Measurements from ENCODE around the gene CLEC19A. TPM values are rescaled to one million over a fixed set of nuclear protein-coding genes. Genes with fewer than 3 reads are reported as not detected.

CLEC19A gene
- total RNA-seq, 1 donor from 2014 or later: not detected

GRCh38 chr16:19240494-19240893 lies 45.0 kb upstream of the CLEC19A start:
- no peak for DNase-seq (ENCODE audit: extremely low spot score in 2 of 2)
- no peaks in the 10 kb centered on the region for H3K4me1 ChIP-seq
- intact Hi-C loops (cut with DNase I): no loop called here
- TF ChIP-seq POLR2A (IDR thresholded peaks at IDR 0.05) (no peak), POLR2AphosphoS5 (IDR thresholded peaks at IDR 0.05; ENCODE audit: insufficient read depth in 1 of 2, low read depth in 1 of 2) (no peak), CTCF (IDR thresholded peaks at IDR 0.05) (no peak)
- H3K9me3 ChIP-seq: peaks cover 5% of the 10 kb centered on the region
- no peak overlapping the region for H3K4me3 ChIP-seq
- H3K27ac ChIP-seq: no peak overlapping the region
- no peaks in the 10 kb centered on the region for H3K27me3 ChIP-seq
- H3K36me3 ChIP-seq: no peaks in the 10 kb centered on the region

- Histone ChIP-seq H3K36me3 (no peaks in the 10 kb centered on the region), H3K9me3 (no peaks in the 10 kb centered on the region), H3K27me3 (no peaks in the 10 kb centered on the region), H3K4me3 (no peak overlapping the region), H3K27ac (no peak overlapping the region), H3K4me1 (no peaks in the 10 kb centered on the region)
- no peak for DNase-seq (ENCODE audit: extremely low spot score in 2 of 2)
- intact Hi-C loops (cut with DNase I): no loop called here
- TF ChIP-seq POLR2A (IDR thresholded peaks at IDR 0.05) (no peak), POLR2AphosphoS5 (IDR thresholded peaks at IDR 0.05; ENCODE audit: insufficient read depth in 1 of 2, low read depth in 1 of 2) (no peak), CTCF (IDR thresholded peaks at IDR 0.05) (no peak)
Observed at GRCh38 chr16:19241512-19241911, 44.0 kb upstream of the CLEC19A start.

- Histone ChIP-seq H3K36me3 (no peaks in the 10 kb centered on the region), H3K27ac (no peak overlapping the region), H3K4me1 (no peaks in the 10 kb centered on the region), H3K27me3 (no peaks in the 10 kb centered on the region), H3K9me3 (no peaks in the 10 kb centered on the region), H3K4me3 (no peak overlapping the region)
- TF ChIP-seq POLR2AphosphoS5 (IDR thresholded peaks at IDR 0.05; ENCODE audit: insufficient read depth in 1 of 2, low read depth in 1 of 2) (no peak), CTCF (IDR thresholded peaks at IDR 0.05) (no peak), POLR2A (IDR thresholded peaks at IDR 0.05) (no peak)
- no peak for DNase-seq (ENCODE audit: extremely low spot score in 2 of 2)
- intact Hi-C loops (cut with DNase I): no loop called here
Observed at GRCh38 chr16:19242186-19242585, 43.3 kb upstream of the CLEC19A start.

- Histone ChIP-seq H3K4me1 (no peaks in the 10 kb centered on the region), H3K27me3 (no peaks in the 10 kb centered on the region), H3K4me3 (no peak overlapping the region), H3K36me3 (no peaks in the 10 kb centered on the region), H3K9me3 (no peaks in the 10 kb centered on the region), H3K27ac (no peak overlapping the region)
- no peak for DNase-seq (ENCODE audit: extremely low spot score in 2 of 2)
- TF ChIP-seq CTCF (IDR thresholded peaks at IDR 0.05) (no peak), POLR2A (IDR thresholded peaks at IDR 0.05) (no peak), POLR2AphosphoS5 (IDR thresholded peaks at IDR 0.05; ENCODE audit: insufficient read depth in 1 of 2, low read depth in 1 of 2) (no peak)
- intact Hi-C loops (cut with DNase I): no loop called here
Observed at GRCh38 chr16:19242987-19243575, 42.5 kb upstream of the CLEC19A start.

GRCh38 chr16:19245326-19245925 lies 40.1 kb upstream of the CLEC19A start:
- no peaks in the 10 kb centered on the region for H3K27me3 ChIP-seq
- no peak overlapping the region for H3K27ac ChIP-seq
- no peaks in the 10 kb centered on the region for H3K36me3 ChIP-seq
- intact Hi-C loops (cut with DNase I): no loop called here
- no peak for DNase-seq (ENCODE audit: extremely low spot score in 2 of 2)
- no peak for TF ChIP-seq POLR2A (IDR thresholded peaks at IDR 0.05)
- no peak for TF ChIP-seq POLR2AphosphoS5 (IDR thresholded peaks at IDR 0.05; ENCODE audit: insufficient read depth in 1 of 2, low read depth in 1 of 2)
- no peak for TF ChIP-seq CTCF (IDR thresholded peaks at IDR 0.05)
- no peaks in the 10 kb centered on the region for H3K4me1 ChIP-seq
- no peak overlapping the region for H3K4me3 ChIP-seq
- H3K9me3 ChIP-seq: no peaks in the 10 kb centered on the region

Data from vagina (tissue), 2 donors.